ENCODE results near the gene TFB1M.
A peak's percentile ranks its signal among the peaks of the same experiment; 100 is the strongest.

The TFB1M gene

DNA sequence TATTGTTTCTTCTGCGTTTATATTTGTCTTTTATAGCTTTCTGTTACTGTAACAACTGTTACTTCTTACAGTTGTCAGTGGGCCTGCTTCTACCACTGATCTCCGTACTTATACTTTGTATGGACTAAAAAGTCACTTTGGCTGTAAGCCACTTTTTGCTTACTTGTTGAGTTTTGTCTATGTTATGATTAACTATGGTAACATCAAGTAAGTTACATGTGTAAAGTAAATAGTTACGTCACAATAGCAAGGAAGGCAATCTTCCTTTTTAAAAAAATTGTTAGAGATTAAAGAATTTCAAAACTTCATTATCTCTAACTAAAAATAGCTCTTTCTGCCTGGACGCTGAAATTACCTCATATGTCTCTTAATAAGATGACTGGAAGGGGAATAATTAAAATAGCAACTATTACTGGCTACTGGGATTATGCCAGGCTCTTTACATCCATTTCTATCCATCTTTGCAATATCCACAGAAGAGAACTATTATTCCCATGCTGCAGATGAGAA lies 10.9 kb downstream of the TFB1M start:
- Mint-ChIP-seq H3K4me1 (peaks cover 5% of the 10 kb centered on the region), H3K9me3 (no peaks in the 10 kb centered on the region), H3K27ac (no peak overlapping the region), H3K4me3 (no peak overlapping the region), H3K27me3 (ENCODE audit: low read depth, poor library complexity) (no peaks in the 10 kb centered on the region), H3K36me3 (ENCODE audit: low read depth) (peaks cover 67% of the 10 kb centered on the region)
- DNase-seq = no peak
- TF ChIP-seq CTCF (IDR thresholded peaks at IDR 0.05) = no peak

DNA sequence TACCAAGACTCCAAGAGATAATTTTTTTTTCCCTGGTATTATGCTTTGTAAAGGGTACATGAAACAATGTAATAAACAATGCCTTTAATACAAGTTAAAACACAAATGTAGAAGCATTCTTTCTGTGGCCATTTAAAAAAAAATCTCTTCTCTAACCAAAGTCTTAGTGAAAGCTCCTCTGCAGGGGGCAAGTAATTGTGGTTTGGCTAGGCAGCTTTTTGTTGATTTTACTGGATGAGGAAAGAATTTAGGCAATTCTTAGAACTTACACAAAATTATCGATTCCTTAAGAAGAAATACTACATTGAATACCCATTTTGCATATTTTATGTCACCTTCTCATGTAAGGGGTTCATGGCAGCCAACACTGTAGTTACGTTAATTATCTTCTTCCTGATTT lies 12.4 kb downstream of the TFB1M start:
- Mint-ChIP-seq H3K9me3 (no peaks in the 10 kb centered on the region), H3K4me3 (no peak overlapping the region), H3K27me3 (ENCODE audit: low read depth, poor library complexity) (no peaks in the 10 kb centered on the region), H3K4me1 (no peaks in the 10 kb centered on the region), H3K27ac (no peak overlapping the region), H3K36me3 (ENCODE audit: low read depth) (peaks cover 61% of the 10 kb centered on the region)
- no peak for TF ChIP-seq CTCF (IDR thresholded peaks at IDR 0.05)
- no peak for DNase-seq

DNA sequence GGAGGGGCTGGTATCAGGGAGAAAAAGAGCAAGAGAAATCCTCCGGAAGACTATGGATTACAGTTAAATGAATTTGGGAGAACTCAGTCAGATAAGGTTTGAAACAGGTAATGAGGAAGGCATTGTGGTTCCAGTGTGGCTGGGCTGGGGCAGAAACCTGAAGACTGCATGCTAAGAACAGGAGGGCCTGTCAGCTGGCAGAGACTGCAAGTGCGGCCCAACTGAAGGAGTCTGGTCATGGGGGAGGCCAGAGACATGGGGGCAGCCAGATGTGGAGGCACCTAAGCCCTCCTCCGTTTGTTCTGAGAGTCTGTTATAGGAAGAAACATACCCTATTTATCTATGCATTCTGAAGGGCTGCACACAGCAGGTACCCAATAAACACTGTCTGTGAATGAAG lies 16.6 kb downstream of the TFB1M start:
- Mint-ChIP-seq H3K9me3 (no peaks in the 10 kb centered on the region), H3K4me3 (no peak overlapping the region), H3K27ac (peak overlapping the region; percentile 8), H3K36me3 (ENCODE audit: low read depth) (peaks cover 67% of the 10 kb centered on the region), H3K4me1 (no peaks in the 10 kb centered on the region), H3K27me3 (ENCODE audit: low read depth, poor library complexity) (no peaks in the 10 kb centered on the region)
- no peak for TF ChIP-seq CTCF (IDR thresholded peaks at IDR 0.05)
- no peak for DNase-seq

DNA sequence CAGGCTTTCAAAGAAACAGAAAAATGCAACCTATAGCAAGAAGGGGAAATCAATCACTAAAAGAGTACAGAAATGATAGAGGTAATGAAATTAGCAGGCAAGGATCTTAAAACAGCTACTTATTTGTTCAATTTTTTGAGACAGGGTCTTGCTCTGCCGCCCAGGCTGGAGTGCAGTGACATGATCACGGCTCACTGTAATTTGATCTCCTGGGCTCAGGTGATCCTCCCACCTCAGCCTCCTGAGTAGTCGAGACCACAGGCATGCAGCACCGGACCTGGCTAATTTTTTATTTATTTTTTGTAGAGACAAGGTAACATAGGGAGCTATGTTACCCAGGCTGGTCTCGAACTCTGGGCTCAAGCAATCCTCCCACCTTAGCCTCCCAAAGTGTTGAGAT lies 21.6 kb downstream of the TFB1M start:
- no peak for TF ChIP-seq CTCF (IDR thresholded peaks at IDR 0.05)
- Mint-ChIP-seq H3K4me3 (no peak overlapping the region), H3K27me3 (ENCODE audit: low read depth, poor library complexity) (peaks cover 3% of the 10 kb centered on the region), H3K4me1 (peaks cover 6% of the 10 kb centered on the region), H3K36me3 (ENCODE audit: low read depth) (peaks cover 78% of the 10 kb centered on the region), H3K27ac (no peak overlapping the region), H3K9me3 (no peaks in the 10 kb centered on the region)
- no peak for DNase-seq

GRCh38 chr6:155291291-155291690 lies 23.0 kb downstream of the TFB1M start:
- H3K9me3 Mint-ChIP-seq = no peaks in the 10 kb centered on the region
- H3K4me1 Mint-ChIP-seq = peaks cover 6% of the 10 kb centered on the region
- TF ChIP-seq CTCF (IDR thresholded peaks at IDR 0.05) = no peak
- no peak for DNase-seq
- H3K4me3 Mint-ChIP-seq = no peak overlapping the region
- peak overlapping the region; percentile 80 for H3K27ac Mint-ChIP-seq
- peaks cover 71% of the 10 kb centered on the region for H3K36me3 Mint-ChIP-seq (ENCODE audit: low read depth)
- peaks cover 3% of the 10 kb centered on the region for H3K27me3 Mint-ChIP-seq (ENCODE audit: low read depth, poor library complexity)

DNA sequence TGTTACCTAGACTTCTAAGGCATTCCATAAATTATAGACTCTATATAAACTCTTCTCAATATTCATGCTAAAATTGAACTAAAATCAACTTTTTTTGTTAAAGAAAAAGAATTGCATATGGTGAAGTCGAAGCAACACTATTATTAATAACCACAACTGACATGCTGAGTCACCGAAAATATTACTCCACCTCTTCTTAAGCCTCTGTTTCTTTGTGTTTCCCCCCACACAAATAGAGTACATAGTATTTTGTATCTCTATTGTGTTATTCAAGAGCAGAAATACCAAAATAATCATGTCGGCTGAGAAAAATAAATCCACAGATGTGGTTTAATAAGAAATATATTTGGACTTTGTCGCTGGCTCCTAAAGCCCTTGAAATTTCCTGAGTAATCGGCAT lies 23.8 kb downstream of the TFB1M start:
- peaks cover 3% of the 10 kb centered on the region for H3K27me3 Mint-ChIP-seq (ENCODE audit: low read depth, poor library complexity)
- H3K4me1 Mint-ChIP-seq = peaks cover 6% of the 10 kb centered on the region
- peaks cover 65% of the 10 kb centered on the region for H3K36me3 Mint-ChIP-seq (ENCODE audit: low read depth)
- no peak overlapping the region for H3K4me3 Mint-ChIP-seq
- no peak for DNase-seq
- H3K27ac Mint-ChIP-seq = no peak overlapping the region
- no peaks in the 10 kb centered on the region for H3K9me3 Mint-ChIP-seq
- no peak for TF ChIP-seq CTCF (IDR thresholded peaks at IDR 0.05)
